Right renal pelvis (tissue), 4 donors: ENCODE results near the gene ZNF366. TPM values are rescaled to one million over a fixed set of nuclear protein-coding genes. Genes with fewer than 3 reads are reported as not detected.
A peak's percentile ranks its signal among the peaks of the same experiment; 100 is the strongest.

Experiments used
- DNase-seq, 4 donors: peaks; one replicate each; pipeline ENCODE4 v3.0.0-alpha.2; 2013; ENCODE audit warnings: low read depth in 4 of 4, low spot score in 3 of 4, missing footprints in 1 of 4
- polyA plus RNA-seq, 4 donors: library from polyadenylated mRNA; unstranded; fragments of 120-200 nt; gene quantifications; one replicate each; pipeline ENCODE4 v1.2.1, GENCODE V29; 2013; ENCODE audit not compliant: insufficient read length in 4 of 4

Gene ZNF366
- polyA plus RNA-seq, result 1 to 10 TPM; 3.4 to 4.5 (median 3.9) TPM

GRCh38 chr5:72507231-72507906, at the start of gene ZNF366:
Gene ZNF366, minus strand, starts transcription at chr5:72507410. Its CDS starts 45,914 bp downstream, at chr5:72461496.
- no peak for DNase-seq

- DNase-seq, result peak; percentile 47 to 62 (median 48)
These were observed 49.3 kb upstream of the ZNF366 start for GRCh38 chr5:72556351-72557166.

- DNase-seq, result no peak
These were observed 48.7 kb upstream of the ZNF366 start for GRCh38 chr5:72555871-72556270.

- DNase-seq, result no peak
These were observed 47.7 kb upstream of the ZNF366 start for GRCh38 chr5:72554897-72555296.

- no peak for DNase-seq
These were observed 44.9 kb upstream of the ZNF366 start for GRCh38 chr5:72552041-72552557.

- no peak for DNase-seq
These were observed 43.4 kb upstream of the ZNF366 start for GRCh38 chr5:72550595-72550994.

- DNase-seq, result no peak
These were observed 36.6 kb upstream of the ZNF366 start for GRCh38 chr5:72543811-72544210.

- no peak for DNase-seq
These were observed 36.2 kb upstream of the ZNF366 start for GRCh38 chr5:72543365-72543764.

GRCh38 chr5:72542695-72543094, 35.5 kb upstream of the ZNF366 start:
- no peak for DNase-seq

GRCh38 chr5:72541501-72542225, 34.5 kb upstream of the ZNF366 start:
- DNase-seq, result no peak

GRCh38 chr5:72540759-72541438, 33.7 kb upstream of the ZNF366 start:
- DNase-seq, result no peak

GRCh38 chr5:72539726-72540125, 32.5 kb upstream of the ZNF366 start:
- no peak for DNase-seq

GRCh38 chr5:72539038-72539437, 31.8 kb upstream of the ZNF366 start:
- DNase-seq, result no peak

GRCh38 chr5:72537166-72537565, 30.0 kb upstream of the ZNF366 start:
- no peak for DNase-seq

- DNase-seq, result no peak
These were observed 24.4 kb upstream of the ZNF366 start for GRCh38 chr5:72531496-72532190.

- no peak for DNase-seq
These were observed 23.0 kb upstream of the ZNF366 start for GRCh38 chr5:72530196-72530595.

- DNase-seq, result no peak
These were observed 22.2 kb upstream of the ZNF366 start for GRCh38 chr5:72529383-72529782.

GRCh38 chr5:72525816-72526215, 18.6 kb upstream of the ZNF366 start:
- no peak for DNase-seq

- peak in 1 of 4 donors; percentile 16 for DNase-seq
These were observed 16.9 kb upstream of the ZNF366 start for GRCh38 chr5:72523960-72524582.
